Right atrium auricular region (tissue), 2 donors: ENCODE results near the gene NMNAT3. TPM values are rescaled to one million over a fixed set of nuclear protein-coding genes. Genes with fewer than 3 reads are reported as not detected.

Source experiments
- DNase-seq: peaks from one replicate; pipeline ENCODE4 v3.0.0-alpha.2; 2019; ENCODE audit warnings: low spot score
- H3K27ac ChIP-seq, 2 donors: fragments of 200-600 bp; sonication (generic); 1 replicate in 1 of 2; 2 replicates in 1 of 2; pipeline ENCODE4 v1.5.1; 2016 to 2019
- H3K27me3 ChIP-seq, 2 donors: fragments of 200-600 bp; sonication (generic); one replicate each; pipeline versions ENCODE4 v1.5.1 to v1.6.0; 2017 to 2019
- H3K36me3 ChIP-seq: fragments of 200-600 bp; sonication (generic); one replicate; pipeline ENCODE4 v1.5.1; 2016
- H3K4me1 ChIP-seq, 2 donors: fragments of 200-600 bp; sonication (generic); one replicate each; pipeline versions ENCODE4 v1.5.1 to v1.6.0; 2017 to 2019
- H3K4me3 ChIP-seq, 2 donors: fragments of 200-600 bp; sonication (generic); 1 replicate in 1 of 2; 2 replicates in 1 of 2; pipeline ENCODE4 v1.5.1; 2017 to 2019; ENCODE audit warnings: mild to moderate bottlenecking in 1 of 2, moderate library complexity in 1 of 2
- H3K9me3 ChIP-seq, 2 donors: fragments of 200-600 bp; sonication (generic); one replicate each; pipeline ENCODE4 v1.5.1; 2019
- total RNA-seq, 2 donors: library from RNA; depleted of rRNA; stranded (reverse); fragments of >200 nt; gene quantifications; one replicate each; pipeline ENCODE4 v1.1.0, GENCODE V29; 2016
- TF ChIP-seq, protein P1 (sequence below), 2 donors: fragments of 200-600 bp; sonication (generic); IDR thresholded peaks; one replicate each; pipeline ENCODE4 v1.5.1; 2019; ENCODE audit warnings: antibody characterized with exemption in 2 of 2

Gene NMNAT3
- total RNA-seq, 2 donors from 2014 or later = 11.0 to 23.4 TPM

- no peak overlapping the region for H3K4me3 ChIP-seq
- H3K27ac ChIP-seq = no peak overlapping the region
- H3K9me3 ChIP-seq = no peaks in the 10 kb centered on the region
- TF ChIP-seq, protein P1, sequence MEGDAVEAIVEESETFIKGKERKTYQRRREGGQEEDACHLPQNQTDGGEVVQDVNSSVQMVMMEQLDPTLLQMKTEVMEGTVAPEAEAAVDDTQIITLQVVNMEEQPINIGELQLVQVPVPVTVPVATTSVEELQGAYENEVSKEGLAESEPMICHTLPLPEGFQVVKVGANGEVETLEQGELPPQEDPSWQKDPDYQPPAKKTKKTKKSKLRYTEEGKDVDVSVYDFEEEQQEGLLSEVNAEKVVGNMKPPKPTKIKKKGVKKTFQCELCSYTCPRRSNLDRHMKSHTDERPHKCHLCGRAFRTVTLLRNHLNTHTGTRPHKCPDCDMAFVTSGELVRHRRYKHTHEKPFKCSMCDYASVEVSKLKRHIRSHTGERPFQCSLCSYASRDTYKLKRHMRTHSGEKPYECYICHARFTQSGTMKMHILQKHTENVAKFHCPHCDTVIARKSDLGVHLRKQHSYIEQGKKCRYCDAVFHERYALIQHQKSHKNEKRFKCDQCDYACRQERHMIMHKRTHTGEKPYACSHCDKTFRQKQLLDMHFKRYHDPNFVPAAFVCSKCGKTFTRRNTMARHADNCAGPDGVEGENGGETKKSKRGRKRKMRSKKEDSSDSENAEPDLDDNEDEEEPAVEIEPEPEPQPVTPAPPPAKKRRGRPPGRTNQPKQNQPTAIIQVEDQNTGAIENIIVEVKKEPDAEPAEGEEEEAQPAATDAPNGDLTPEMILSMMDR (IDR thresholded peaks at IDR 0.05) = peak; percentile 15 to 48
- H3K27me3 ChIP-seq = no peaks in the 10 kb centered on the region
- no peaks in the 10 kb centered on the region for H3K36me3 ChIP-seq
- peak; percentile 58 for DNase-seq
- H3K4me1 ChIP-seq = no peaks in the 10 kb centered on the region
Observed at GRCh38 chr3:139519998-139520737, 157.6 kb downstream of the NMNAT3 start.

- Histone ChIP-seq H3K36me3 (no peaks in the 10 kb centered on the region), H3K27ac (no peak overlapping the region), H3K4me1 (no peaks in the 10 kb centered on the region), H3K27me3 (no peaks in the 10 kb centered on the region), H3K9me3 (no peaks in the 10 kb centered on the region), H3K4me3 (no peak overlapping the region)
- TF ChIP-seq, protein P1 (IDR thresholded peaks at IDR 0.05) = no peak
- DNase-seq = no peak
Observed at GRCh38 chr3:139518926-139519842, 158.6 kb downstream of the NMNAT3 start.

GRCh38 chr3:139518306-139518705 is 159.5 kb downstream of the NMNAT3 start:
- Histone ChIP-seq H3K9me3 (no peaks in the 10 kb centered on the region), H3K36me3 (no peaks in the 10 kb centered on the region), H3K4me3 (no peak overlapping the region), H3K4me1 (no peaks in the 10 kb centered on the region), H3K27me3 (no peaks in the 10 kb centered on the region), H3K27ac (no peak overlapping the region)
- TF ChIP-seq, protein P1 (IDR thresholded peaks at IDR 0.05) = no peak
- DNase-seq = peak; percentile 48

- TF ChIP-seq, protein P1 (IDR thresholded peaks at IDR 0.05) = no peak
- H3K9me3 ChIP-seq = no peaks in the 10 kb centered on the region
- H3K36me3 ChIP-seq = no peaks in the 10 kb centered on the region
- H3K27me3 ChIP-seq = no peaks in the 10 kb centered on the region
- DNase-seq = no peak
- H3K4me3 ChIP-seq = no peak overlapping the region
- no peak overlapping the region for H3K27ac ChIP-seq
- no peaks in the 10 kb centered on the region for H3K4me1 ChIP-seq
Observed at GRCh38 chr3:139517321-139518065, 160.3 kb downstream of the NMNAT3 start.

DNA sequence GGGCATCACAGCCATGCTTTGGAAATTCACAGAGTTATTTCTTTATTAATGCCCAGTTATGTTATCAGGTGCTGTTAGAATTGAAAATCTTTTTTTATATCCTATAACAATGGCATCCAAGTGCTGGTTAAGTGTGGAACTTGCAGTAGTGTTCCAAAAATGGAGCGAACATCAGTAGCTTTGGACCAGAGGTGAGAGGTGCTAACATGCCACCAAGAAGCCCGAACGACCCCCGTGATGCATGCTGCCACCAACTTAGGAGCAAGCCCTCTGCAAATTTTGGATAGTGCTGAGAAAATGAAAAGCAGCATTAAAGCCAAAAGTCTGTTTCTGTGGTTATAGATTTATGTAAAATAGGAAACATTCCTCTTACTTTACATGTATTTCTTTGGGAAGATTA is 163.0 kb downstream of the NMNAT3 start:
- TF ChIP-seq, protein P1 (IDR thresholded peaks at IDR 0.05) = no peak
- Histone ChIP-seq H3K4me3 (no peak overlapping the region), H3K27ac (no peak overlapping the region), H3K9me3 (no peaks in the 10 kb centered on the region), H3K36me3 (no peaks in the 10 kb centered on the region), H3K27me3 (no peaks in the 10 kb centered on the region), H3K4me1 (no peaks in the 10 kb centered on the region)
- no peak for DNase-seq

Other genes with a start within 250 kb of the NMNAT3 start
- not detected for gene RBP2, start 201.5 kb downstream of the NMNAT3 start, total RNA-seq
- 10 to 100 TPM; 27.7 to 28.2 TPM for gene RBP1, start 138.2 kb downstream of the NMNAT3 start, total RNA-seq